ENCODE measurements around the gene ZNF692.
A peak's percentile ranks its signal among the peaks of the same experiment; 100 is the strongest.

ZNF692 gene

DNA sequence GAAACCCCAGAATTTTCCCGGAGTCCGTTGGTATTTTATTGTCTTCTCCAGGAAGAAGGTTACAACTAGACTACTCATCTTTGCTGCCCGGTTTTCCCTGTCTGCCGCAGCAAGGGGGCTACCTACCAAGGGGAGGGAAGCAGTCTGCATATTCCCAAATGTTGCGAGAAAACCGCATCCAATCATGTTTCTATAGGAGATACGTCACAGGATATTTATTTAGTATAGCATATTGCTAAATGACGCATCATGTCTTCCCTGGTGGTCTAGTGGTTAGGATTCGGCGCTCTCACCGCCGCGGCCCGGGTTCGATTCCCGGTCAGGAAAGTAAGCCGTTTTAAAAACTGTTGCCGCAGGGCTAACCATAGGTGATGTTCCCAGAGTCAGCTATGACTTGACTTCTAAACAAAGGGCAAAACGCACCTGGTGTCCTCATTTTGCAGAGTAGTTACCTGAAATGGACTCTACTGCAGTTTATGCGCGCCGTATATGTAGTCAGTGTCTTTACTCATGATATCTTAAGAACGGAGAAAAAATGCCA lies 15.2 kb upstream of the ZNF692 start:
- DNase-seq (ENCODE audit: extremely low spot score), result peak; percentile 60
- TF ChIP-seq, protein P1, sequence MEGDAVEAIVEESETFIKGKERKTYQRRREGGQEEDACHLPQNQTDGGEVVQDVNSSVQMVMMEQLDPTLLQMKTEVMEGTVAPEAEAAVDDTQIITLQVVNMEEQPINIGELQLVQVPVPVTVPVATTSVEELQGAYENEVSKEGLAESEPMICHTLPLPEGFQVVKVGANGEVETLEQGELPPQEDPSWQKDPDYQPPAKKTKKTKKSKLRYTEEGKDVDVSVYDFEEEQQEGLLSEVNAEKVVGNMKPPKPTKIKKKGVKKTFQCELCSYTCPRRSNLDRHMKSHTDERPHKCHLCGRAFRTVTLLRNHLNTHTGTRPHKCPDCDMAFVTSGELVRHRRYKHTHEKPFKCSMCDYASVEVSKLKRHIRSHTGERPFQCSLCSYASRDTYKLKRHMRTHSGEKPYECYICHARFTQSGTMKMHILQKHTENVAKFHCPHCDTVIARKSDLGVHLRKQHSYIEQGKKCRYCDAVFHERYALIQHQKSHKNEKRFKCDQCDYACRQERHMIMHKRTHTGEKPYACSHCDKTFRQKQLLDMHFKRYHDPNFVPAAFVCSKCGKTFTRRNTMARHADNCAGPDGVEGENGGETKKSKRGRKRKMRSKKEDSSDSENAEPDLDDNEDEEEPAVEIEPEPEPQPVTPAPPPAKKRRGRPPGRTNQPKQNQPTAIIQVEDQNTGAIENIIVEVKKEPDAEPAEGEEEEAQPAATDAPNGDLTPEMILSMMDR (IDR thresholded peaks at IDR 0.05; ENCODE audit: control extremely low read depth, extremely low read depth, low read depth, missing control alignments), result no peak
- CTCF ChIA-PET, result interaction anchor here (1.3 to 1.9 kb wide), 6 partner anchors 12 to 48 kb away, joined by 3 to 10 read pairs (median 6); partner anchors contain the start of genes SH3BP5L and ZNF692
- POLR2A ChIA-PET, result interaction anchor here (1.0 to 2.7 kb wide), 3 partner anchors 15 to 48 kb away, joined by 4 to 9 read pairs (median 8); partner anchors contain the start of genes SH3BP5L, ZNF672 and ZNF692

DNA sequence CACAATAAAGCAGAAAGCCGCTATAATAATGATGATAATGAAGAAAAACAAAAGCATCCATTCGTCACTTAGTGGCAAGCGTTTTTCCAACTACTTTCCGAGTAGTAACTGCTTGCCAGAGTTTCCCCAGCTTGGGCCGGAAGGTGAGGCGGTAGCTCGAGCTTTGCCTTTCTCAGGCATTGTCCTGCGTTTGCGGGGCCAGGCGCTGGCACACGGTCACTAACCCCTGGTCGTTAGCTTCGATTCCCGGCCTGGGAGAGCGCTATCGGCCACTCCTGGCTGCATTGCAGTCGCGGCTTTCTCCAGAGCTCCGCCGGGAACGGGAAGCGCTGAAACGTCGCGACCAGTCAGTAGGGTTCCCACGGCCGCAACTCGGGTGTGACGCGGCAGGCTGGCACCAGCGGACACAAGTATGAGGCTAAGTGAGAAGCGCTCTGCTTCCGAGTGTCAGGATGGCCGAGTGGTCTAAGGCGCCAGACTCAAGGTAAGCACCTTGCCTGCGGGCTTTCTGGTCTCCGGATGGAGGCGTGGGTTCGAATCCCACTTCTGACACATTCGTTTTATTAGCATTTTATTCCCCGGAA lies 14.6 kb upstream of the ZNF692 start:
- peak; percentile 84 for DNase-seq (ENCODE audit: extremely low spot score)
- CTCF ChIA-PET, result interaction anchor here (0.7 to 1.9 kb wide), 7 partner anchors 12 to 47 kb away, joined by 3 to 10 read pairs (median 5); partner anchors contain the start of genes SH3BP5L and ZNF692
- TF ChIP-seq, protein P1 (IDR thresholded peaks at IDR 0.05; ENCODE audit: control extremely low read depth, extremely low read depth, low read depth, missing control alignments), result no peak
- POLR2A ChIA-PET, result interaction anchor here (0.8 to 2.7 kb wide), 4 partner anchors 14 to 47 kb away, joined by 4 to 9 read pairs (median 6); partner anchors contain the start of genes SH3BP5L, ZNF672 and ZNF692

DNA sequence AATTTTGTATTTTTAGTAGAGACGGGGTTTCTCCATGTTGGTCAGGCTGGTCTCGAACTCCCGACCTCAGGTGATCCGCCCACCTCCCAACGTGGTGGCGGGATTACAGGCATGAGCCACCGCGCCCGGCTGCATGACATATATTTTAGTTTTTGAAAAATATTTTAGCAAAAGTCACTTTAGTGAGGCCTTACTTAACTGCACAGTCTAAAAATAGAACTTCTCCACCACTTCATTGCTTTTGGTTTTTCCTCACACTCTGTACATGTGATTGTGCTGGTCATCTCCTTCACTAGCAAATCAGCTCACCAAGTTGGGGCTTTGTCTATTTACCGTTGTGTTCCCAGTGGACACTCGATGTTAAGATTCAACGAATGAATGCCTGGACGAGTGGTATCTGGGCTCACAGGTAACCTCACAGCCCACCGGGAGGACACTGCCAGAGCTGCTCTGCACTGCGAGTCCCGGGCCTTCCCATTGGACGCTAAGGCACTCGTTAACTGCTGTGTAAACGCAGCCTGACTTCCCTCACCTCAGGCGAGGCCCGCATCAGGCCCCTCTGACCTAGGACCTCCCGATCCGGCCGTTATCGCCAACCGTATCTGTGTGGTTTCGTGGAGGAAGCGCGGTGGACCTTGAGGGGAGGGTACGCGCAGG lies 14.0 kb upstream of the ZNF692 start:
- CTCF ChIA-PET, result interaction anchor here (0.7 to 1.9 kb wide), 7 partner anchors 11 to 46 kb away, joined by 3 to 10 read pairs (median 5); partner anchors contain the start of genes SH3BP5L and ZNF692
- TF ChIP-seq, protein P1 (IDR thresholded peaks at IDR 0.05; ENCODE audit: control extremely low read depth, extremely low read depth, low read depth, missing control alignments), result no peak
- POLR2A ChIA-PET, result interaction anchor here (0.8 to 2.7 kb wide), 4 partner anchors 14 to 47 kb away, joined by 4 to 9 read pairs (median 6); partner anchors contain the start of genes SH3BP5L, ZNF672 and ZNF692
- peak; percentile 54 for DNase-seq (ENCODE audit: extremely low spot score)

DNA sequence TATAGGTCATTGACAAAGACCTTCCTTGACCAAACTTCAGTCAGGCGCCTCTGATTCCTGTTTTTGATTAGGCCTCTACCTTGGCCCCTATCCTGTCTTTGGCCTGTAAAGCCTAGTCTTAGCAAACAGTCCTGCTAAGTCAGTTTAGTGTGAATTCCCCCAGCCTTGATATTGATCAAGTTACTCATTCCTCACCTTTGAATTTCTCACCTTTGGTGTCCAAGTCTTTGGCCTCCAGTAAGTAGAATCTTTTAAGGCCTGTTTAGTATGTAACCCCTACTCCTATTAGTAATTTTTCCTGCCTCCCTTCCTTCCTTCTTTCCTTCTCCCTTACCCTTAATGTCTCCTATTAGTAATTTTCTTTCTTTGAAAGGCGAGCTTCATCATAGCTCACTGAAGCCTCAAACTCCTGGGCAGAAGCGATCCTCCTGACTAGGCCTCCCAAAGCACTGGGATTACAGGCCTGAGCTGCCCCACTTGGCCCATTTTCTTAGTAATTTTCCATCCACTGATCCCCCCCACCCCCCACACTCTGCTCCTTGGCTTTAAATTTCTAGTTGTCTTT lies 13.0 kb upstream of the ZNF692 start:
- DNase-seq (ENCODE audit: extremely low spot score), result no peak
- POLR2A ChIA-PET, result interaction anchor here (2.7 kb wide), 1 partner anchor 13 kb away, joined by 9 read pairs; the partner anchor contains the start of gene ZNF692
- TF ChIP-seq, protein P1 (IDR thresholded peaks at IDR 0.05; ENCODE audit: control extremely low read depth, extremely low read depth, low read depth, missing control alignments), result no peak
- CTCF ChIA-PET, result interaction anchor here (1.2 kb wide), 1 partner anchor 15 kb away, joined by 5 read pairs; no protein-coding TSS in a partner anchor

DNA sequence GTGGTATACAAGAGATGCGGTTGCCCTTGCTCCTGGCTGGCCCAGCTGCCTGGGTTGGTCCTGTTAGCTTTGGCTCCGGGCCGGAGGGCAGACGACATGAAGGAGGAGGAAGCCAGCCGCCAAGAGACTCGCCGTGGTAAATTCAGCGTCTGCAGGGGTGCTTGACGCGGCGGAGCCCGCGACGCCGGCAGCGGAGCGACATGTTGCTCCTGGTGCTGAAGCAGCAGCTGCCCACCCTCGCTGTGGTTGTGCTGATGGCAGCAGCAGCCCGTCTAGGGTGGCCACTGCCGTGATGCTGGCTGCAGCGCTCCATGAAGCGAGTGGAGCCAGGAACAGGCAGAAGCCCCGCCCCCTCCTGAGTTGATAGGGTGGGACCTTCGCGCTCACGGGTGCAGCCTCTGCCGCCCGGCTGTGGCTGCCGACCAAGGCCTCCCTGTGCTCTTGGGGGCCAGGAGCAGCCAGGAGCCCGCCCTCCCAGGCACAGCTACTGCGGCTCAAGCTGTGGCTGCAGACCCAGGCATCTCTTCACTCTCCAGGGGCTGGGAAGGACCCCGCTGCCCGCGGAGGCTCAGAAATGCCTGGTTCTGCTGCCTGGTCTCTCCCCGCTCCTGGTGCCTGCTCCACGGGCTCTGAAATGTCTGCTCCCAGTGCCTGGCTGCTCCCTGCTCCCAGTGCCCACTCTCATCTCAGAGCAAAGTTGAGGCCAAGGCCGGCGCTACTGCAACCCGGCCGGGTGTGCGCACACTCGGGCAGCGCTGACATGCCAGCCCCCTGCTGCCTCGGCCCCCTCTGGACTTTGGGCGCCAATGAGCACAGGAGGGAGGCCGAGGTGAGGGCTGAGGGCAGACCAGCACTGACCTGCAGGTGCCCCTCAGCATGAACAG lies 4.4 kb upstream of the ZNF692 start:
- DNase-seq (ENCODE audit: extremely low spot score), result peak; percentile 78
- POLR2A ChIA-PET, result no interaction called here
- TF ChIP-seq, protein P1 (IDR thresholded peaks at IDR 0.05; ENCODE audit: control extremely low read depth, extremely low read depth, low read depth, missing control alignments), result no peak
- CTCF ChIA-PET, result interaction anchor here (0.9 to 1.4 kb wide), 4 partner anchors 18 to 44 kb away, joined by 3 read pairs; partner anchors contain the start of genes PGBD2 and ZNF672

Measured in GM10248 (cell line).